A204.1 (cell line): Measurements from ENCODE around the gene DDX24.

Experiments used
- FAIRE-seq: peaks from 2 replicates; lab custom pipeline; 2012; peaks lifted over from hg19 to GRCh38; lab: Jason Lieb, UNC

The DDX24 gene

GRCh38 chr14:94114589-94115057 is 33.6 kb upstream of the DDX24 start:
- FAIRE-seq, result no peak

- FAIRE-seq, result no peak
Measured at GRCh38 chr14:94113908-94114588, 33.0 kb upstream of the DDX24 start.

GRCh38 chr14:94113490-94113889 is 32.5 kb upstream of the DDX24 start:
- no peak for FAIRE-seq

- no peak for FAIRE-seq
Measured at GRCh38 chr14:94113073-94113472, 32.1 kb upstream of the DDX24 start.

- FAIRE-seq, result no peak
Measured at GRCh38 chr14:94112513-94113063, 31.6 kb upstream of the DDX24 start.

- FAIRE-seq, result no peak
Measured at GRCh38 chr14:94111276-94112095, 30.5 kb upstream of the DDX24 start.

GRCh38 chr14:94110552-94111181 is 29.7 kb upstream of the DDX24 start, which contains the start of gene IFI27:
TSS of gene IFI27 (plus strand) at chr14:94110736.
- FAIRE-seq, result no peak

GRCh38 chr14:94109915-94110250 is 28.9 kb upstream of the DDX24 start:
- no peak for FAIRE-seq

- FAIRE-seq, result no peak
Measured at GRCh38 chr14:94104731-94105130, 23.7 kb upstream of the DDX24 start.

- FAIRE-seq, result no peak
Measured at GRCh38 chr14:94103554-94104150, 22.6 kb upstream of the DDX24 start.

GRCh38 chr14:94102768-94103482 is 21.9 kb upstream of the DDX24 start:
- FAIRE-seq, result no peak

GRCh38 chr14:94101748-94102147 is 20.7 kb upstream of the DDX24 start:
- FAIRE-seq, result no peak

- no peak for FAIRE-seq
Measured at GRCh38 chr14:94100847-94101246, 19.8 kb upstream of the DDX24 start.

GRCh38 chr14:94099006-94099405 is 18.0 kb upstream of the DDX24 start:
- no peak for FAIRE-seq

- no peak for FAIRE-seq
Measured at GRCh38 chr14:94098326-94098992, 17.5 kb upstream of the DDX24 start.

GRCh38 chr14:94097091-94097490 is 16.1 kb upstream of the DDX24 start:
- FAIRE-seq, result no peak

GRCh38 chr14:94093418-94093817 is 12.4 kb upstream of the DDX24 start:
- FAIRE-seq, result no peak

GRCh38 chr14:94089479-94089878 is 8.5 kb upstream of the DDX24 start:
- no peak for FAIRE-seq

GRCh38 chr14:94088516-94088915 is 7.5 kb upstream of the DDX24 start:
- no peak for FAIRE-seq

GRCh38 chr14:94087891-94088290 is 6.9 kb upstream of the DDX24 start:
- no peak for FAIRE-seq

- FAIRE-seq, result no peak
Measured at GRCh38 chr14:94081386-94081820, 401 bp upstream of the DDX24 start.
